CD4-positive, alpha-beta T cell treated with Interferon alpha-2 for 1 hour (primary cell): ENCODE data around the gene SLC25A10.

Experiments used
- DNase-seq, 2 donors: peaks; one replicate each; pipeline ENCODE4 v3.0.0-alpha.2; 2020 to 2022

SLC25A10 gene

GRCh38 chr17:81706757-81707624 is 5.1 kb upstream of the SLC25A10 start:
- no peak for DNase-seq

- DNase-seq: no peak
Measured at GRCh38 chr17:81707725-81708646, 4.1 kb upstream of the SLC25A10 start.

DNA sequence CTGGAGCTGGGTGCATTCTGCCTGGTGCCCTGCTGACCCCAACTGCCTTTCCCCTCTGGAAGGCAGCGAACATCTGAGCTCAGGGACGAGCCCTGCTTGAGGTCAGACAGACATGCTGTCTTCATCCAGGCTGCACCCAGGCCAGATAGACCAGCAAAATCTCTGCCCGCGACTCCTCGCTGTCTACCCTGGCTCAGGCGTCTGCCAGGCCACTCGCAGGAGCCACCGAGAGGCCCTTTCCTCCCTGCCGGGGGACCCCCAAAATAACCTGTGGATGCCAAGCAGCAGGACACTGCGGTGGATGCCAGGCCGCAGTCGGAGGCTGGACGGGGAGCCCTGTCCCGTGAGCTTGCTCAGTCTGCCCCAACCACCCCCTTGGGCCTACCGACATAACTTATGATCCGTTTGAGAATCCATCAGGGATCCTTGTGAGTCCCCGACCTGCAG is 3.3 kb upstream of the SLC25A10 start:
- DNase-seq: no peak

- no peak for DNase-seq
Measured at GRCh38 chr17:81710514-81711308, 1.4 kb upstream of the SLC25A10 start.

GRCh38 chr17:81712468-81713003 is 452 bp downstream of the SLC25A10 start:
- DNase-seq: no peak

DNA sequence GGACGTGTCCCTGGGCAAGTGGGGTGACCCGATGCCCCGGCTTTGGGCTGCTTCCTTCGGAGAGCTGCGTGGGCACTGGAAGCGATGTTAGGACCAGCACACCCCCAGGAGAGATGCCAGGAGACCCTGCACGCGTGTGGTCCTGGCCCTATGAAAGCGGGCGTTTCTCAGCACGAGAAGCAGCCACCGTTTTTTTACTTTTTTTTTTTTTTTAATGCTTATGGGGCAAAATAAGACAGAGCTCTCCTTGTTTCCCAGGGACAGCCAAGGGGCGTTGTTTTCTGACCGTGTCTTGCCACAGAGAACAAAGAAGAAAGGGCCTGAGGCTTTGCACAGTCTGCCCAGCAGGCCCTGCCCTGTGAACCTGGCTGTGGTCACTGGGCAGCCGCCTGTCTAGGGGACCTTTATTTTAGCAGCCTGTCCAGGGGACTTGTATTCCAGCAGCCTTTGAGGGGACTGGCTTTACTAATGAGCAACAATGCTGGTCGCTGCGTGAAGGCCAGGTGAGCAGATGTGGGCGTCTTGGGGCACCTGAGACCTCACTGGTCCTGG is 996 bp downstream of the SLC25A10 start:
- DNase-seq: no peak

DNA sequence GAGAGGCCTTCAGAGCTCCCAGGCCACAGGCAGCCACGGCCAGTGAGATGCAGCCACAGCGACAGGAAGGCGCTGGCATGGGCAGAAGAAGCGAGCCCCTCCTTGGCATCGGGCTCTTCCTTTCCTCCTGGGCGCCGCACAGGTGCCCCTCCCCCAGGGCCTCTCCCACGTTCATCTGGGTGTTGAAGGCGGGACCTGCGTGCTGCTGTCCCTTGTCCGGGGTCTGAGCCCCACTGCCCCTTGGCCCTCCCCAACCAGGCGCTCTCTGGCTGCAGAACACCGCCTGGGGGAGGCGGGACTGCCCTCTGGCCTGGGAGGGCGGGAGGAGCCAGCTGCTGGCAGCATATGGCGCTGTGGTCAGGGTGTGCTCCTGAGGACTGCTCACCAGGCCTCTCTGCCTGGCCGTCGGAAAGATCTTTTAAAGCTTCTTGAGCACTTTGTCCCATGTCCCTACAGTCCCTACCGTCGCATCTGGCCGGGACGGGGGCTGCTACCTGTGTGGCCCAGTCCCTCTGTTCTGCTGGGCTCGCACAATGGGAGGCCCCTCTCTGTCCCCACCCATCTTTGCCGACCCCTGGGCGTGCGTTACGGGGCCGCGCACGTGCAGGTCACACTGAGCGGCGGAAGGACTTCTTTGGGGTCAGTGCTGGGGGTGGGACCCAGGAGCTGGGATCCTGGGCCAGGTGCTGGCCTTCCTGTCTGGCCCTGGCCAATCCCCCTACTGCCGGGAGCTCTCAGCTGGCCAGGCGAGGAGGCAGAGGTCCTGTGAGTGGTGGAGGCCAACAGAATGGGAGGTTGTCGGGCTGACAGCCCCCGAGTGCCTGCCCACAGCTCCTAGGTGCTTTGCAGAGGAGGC is 1.7 kb downstream of the SLC25A10 start:
- DNase-seq: no peak

GRCh38 chr17:81714412-81715106 is 2.5 kb downstream of the SLC25A10 start:
- DNase-seq: no peak

DNA sequence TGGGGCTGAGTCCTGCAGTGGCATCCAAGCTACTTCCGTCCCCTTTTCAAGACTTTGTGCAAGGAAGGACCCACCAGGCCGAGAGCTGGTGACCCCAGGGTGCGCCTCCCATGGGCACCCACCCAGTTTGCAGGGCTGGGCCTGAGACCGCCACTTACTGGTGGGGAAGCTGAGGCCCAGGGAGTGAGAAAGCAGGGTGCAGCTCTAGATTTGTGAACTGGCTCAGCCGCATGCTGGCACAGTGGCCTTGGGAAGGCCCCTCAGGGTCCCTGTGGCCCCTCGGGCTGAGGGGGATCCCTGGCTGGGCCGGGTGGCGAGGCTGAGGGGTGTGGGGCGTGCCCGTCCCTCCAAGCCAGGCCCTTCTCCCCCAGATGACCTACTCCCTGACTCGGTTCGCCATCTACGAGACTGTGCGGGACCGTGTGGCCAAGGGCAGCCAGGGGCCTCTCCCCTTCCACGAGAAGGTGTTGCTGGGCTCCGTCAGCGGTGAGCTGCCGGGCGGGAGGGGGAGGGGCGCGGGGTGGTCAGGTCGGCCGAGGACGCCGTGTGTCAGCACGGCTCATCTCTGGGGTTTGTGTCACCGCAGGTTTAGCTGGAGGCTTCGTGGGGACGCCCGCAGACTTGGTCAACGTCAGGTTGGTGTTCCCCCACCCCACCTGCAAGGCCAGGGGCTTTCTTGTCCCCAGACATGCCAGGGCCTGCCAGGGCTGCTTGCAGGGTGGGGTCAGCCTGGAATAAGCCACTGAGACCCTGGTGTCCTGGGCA is 3.2 kb downstream of the SLC25A10 start:
- DNase-seq: no peak

GRCh38 chr17:81715872-81716673 is 4.0 kb downstream of the SLC25A10 start:
- DNase-seq: no peak

DNA sequence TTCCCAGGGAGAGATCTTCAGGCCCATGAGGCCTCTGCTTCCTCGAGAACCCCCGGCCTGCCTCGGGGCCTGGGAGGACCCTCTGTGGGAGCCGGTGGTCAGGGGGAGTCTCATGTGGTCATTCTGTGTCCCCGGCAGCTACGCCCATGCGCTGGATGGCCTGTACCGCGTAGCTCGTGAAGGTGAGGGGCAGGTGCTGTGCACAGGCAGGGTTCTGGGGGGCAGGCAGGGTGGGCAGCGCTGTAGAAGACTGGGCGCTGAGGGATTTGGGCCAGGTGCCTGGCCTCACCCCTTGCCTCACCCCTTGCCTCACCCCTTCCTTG is 4.6 kb downstream of the SLC25A10 start:
- DNase-seq: no peak

- DNase-seq: no peak
Measured at GRCh38 chr17:81717049-81717765, 5.1 kb downstream of the SLC25A10 start.

- no peak for DNase-seq
Measured at GRCh38 chr17:81717766-81718089, 5.6 kb downstream of the SLC25A10 start.

DNA sequence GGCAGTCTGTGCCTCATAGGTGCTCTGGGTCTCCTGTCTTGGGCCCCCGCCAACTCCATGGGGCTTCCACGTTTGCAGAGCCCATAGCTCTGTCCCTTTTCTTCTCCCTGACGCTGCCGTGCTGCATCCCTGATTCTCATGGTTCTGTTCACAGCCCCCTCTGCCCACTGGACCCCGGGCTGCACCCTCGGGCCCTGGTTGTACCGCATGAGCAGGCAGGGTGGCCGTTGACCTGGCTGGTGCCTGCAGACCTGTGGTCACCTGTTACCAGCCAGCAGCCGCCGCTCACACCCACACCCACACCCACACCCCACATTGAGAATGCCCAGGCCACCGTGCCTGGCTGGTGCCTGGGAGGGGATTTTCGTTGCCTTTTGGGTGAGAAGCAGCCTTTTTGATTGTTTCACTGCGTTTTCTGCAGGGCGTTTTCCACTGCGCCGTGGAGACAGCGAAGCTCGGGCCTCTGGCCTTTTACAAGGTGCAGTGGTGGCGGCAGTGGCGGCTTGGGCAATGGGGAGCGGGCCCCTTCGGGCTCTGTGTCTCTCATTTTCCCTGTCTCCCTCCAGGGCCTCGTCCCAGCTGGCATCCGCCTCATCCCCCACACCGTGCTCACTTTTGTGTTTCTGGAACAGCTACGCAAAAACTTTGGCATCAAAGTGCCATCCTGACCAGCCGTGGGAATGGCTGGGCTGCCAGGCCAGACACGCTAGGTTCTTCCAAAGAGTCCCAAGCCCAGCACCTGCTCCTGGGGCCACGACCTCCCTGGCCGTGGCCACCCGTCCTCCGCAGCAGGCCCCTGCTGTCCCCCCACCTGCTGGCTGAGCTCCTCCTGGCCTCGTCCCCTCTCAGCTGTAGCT is 7.6 kb downstream of the SLC25A10 start:
- no peak for DNase-seq

- DNase-seq: no peak
Measured at GRCh38 chr17:81720267-81721071, 8.4 kb downstream of the SLC25A10 start.
